ENCODE data around the gene MTTP.

Gene MTTP

GRCh38 chr4:99642725-99643489 is 68.3 kb downstream of the MTTP start:
- no peak for DNase-seq

DNA sequence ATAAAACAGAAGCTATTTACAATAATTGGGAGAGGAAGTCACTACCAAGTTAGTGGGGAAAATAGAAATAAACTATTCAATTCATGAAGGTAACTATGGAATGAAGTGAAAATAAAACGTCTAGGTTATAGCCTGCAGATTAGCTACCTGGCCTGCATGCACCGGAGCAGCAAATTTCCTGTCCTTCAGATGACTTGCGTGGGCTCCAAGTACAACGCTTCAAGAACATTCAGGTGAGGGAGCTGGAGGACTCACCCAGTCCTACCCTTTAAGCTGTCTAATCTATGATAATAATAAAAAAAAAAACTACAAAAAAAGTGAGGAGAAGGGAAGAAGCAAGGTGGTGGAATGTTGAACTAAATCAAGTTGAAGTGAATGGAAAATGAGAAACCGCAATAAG is 69.8 kb downstream of the MTTP start:
- DNase-seq: no peak

GRCh38 chr4:99645036-99645435 is 70.4 kb downstream of the MTTP start:
- DNase-seq: no peak

DNA sequence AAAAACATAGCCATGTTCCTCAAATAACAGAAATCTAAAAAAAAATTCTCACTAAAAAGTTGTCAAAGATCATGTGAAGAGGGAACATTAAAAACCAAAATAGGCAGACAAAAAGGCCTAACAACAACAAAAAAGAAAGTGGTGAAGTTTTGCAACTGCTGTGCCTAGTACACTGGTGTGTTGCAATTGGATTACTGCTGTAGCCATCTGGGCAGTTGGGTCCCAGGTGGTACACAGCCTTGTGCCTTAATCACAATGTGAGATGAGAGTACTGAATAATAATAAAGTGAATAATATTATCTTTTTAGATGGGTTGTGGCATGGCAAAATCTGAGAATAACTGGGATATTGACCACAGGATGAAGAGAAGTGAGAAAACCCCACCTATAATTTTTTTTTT is 71.0 kb downstream of the MTTP start:
- DNase-seq: no peak

GRCh38 chr4:99647071-99647470 is 72.4 kb downstream of the MTTP start:
- no peak for DNase-seq

DNA sequence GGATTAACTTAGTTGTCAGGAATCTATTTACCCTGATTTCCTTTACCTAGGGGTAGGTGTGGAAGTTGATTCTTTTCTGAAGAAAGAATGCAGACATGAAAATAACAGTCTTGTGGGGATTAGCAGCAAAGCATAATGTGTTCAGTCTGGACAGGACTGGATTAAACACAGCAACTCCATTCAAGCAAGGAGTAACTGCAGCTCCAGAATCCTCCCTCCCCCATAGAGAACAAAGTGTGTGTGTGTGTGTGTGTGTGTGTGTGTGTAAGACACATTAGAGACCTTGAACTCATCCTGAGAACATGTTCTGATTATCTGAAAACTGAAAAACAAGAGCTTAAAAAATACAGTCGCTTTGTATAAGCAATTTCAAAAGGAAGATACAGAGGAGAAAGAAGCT is 73.7 kb downstream of the MTTP start:
- DNase-seq: no peak

- DNase-seq: no peak
These were observed 74.6 kb downstream of the MTTP start for GRCh38 chr4:99649208-99649607.

GRCh38 chr4:99649778-99650177 is 75.2 kb downstream of the MTTP start:
- no peak for DNase-seq

GRCh38 chr4:99651016-99651769 is 76.6 kb downstream of the MTTP start:
- DNase-seq: no peak

DNA sequence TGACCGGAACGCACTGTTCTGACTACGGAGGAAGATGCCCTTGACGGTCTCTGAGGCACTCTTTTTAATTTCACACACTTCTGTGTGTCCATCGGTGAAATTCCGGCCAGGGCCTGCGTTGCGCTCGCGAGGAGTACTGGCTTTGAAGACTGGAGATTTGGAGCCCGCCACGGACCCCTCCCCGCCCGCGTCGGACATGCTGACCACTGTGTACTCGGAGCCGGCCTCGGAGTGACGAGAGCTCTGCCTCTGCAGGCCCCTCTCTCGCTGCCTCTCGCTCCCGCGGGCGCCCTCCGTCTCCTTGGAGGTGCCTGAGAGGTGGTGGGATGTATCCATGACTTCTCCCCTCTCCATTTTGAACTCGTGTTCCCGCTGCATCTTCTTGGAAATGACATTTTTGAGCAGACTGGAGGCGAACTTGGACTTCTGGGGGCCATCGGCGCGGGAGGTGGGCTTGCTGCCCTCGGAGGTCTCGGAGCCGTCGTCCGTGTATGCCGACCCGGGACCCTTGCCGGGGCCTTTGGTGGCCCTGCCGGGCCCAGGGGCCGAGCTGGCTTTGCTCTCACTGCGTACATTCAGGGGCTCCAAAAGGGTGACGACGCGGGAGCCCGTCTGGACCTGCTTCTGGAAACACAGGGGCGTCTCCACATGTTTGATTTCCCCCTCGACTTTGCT is 77.3 kb downstream of the MTTP start:
- DNase-seq: no peak

DNA sequence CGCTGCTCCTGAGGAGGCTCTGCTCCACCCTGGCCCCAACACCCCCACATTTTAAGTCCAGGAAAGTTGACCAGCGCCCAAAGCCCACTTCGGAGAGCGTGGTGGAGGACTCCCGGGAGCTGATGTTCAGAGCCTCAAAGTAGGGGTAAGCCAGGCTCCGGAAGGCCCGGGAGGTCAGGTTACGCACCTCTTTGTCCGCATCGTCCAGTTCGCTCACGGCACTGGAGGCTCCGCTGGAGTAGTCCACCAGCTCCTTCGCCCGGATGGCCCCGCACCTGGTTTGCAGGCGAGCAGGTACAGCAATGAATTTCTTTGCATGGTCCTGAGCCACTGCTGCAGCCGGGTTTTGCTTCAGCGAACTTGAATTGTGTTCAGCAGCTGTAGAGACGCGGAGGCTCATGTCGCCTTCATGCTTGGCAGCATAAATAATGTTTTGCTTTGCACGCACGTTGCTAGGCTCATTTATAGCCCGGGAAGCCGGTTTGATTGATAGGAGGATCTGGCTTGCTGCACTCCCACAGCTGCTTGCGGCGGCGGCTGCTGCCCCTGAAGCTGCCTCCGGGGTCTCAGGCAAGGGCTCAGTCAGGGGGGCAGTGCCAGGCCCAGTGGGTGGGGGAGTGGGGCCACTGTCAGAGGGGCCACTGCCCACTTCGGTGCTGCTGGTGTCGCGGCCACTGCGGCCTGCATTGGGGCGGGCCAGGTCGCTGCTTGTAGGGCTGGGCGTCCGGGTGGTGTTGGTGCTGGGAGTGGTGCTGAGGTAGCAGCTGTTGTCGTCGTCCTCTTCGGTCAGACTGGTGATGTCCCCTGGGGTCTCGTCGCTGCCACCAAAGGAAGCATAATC is 78.2 kb downstream of the MTTP start:
- no peak for DNase-seq

- DNase-seq: no peak
These were observed 79.3 kb downstream of the MTTP start for GRCh38 chr4:99653916-99654315.

DNA sequence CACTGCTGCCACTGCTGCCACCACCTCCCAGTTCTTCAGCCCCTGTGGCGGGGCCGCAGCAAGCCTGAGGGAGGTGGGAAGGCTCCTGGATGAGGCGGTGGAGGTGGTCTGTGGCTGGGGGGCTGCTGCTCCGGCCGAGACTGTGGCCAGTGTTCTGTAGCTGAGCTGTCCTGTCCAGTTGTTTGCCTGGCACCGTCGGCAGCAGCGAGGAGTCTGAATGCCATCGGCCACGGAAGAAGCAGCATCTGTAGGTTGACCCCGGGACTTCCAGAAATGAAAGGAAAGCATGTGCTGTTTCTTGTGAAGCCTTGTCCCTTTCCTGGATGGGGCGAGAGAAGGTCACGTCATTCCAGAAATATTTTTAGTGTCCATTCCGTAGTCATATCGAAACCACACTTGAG is 79.7 kb downstream of the MTTP start:
- no peak for DNase-seq

- no peak for DNase-seq
These were observed 80.9 kb downstream of the MTTP start for GRCh38 chr4:99655308-99656081.

GRCh38 chr4:99657798-99658197 is 83.2 kb downstream of the MTTP start, which contains the start of gene C4orf54:
TSS of gene C4orf54 (minus strand) at chr4:99657828. CDS start at chr4:99654648, 3,180 bp downstream.
- no peak for DNase-seq

GRCh38 chr4:99658666-99659065 is 84.0 kb downstream of the MTTP start:
- no peak for DNase-seq

GRCh38 chr4:99661907-99662306 is 87.3 kb downstream of the MTTP start:
- no peak for DNase-seq

DNA sequence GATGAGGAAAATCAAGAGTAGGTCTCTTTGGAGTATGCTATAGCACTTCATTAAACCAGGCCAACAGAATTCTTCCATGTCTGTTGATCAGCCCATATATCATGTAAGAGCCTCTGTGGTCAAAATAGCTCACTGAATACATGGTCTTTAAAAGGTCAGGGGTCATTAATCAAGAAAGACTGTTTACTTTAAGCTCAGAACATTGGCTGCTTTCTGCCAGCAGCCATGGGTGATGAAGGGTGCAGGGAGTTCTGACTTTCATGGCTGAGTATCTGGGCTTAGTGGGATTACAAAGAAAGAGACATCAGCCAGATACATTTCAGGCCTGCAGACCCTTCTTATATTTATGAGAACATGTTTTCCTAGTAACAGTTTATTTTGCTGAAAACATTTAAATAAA is 90.1 kb downstream of the MTTP start:
- DNase-seq: no peak

- DNase-seq: no peak
These were observed 91.4 kb downstream of the MTTP start for GRCh38 chr4:99665983-99666382.

GRCh38 chr4:99668472-99668871 is 93.8 kb downstream of the MTTP start:
- DNase-seq: no peak

GRCh38 chr4:99669084-99669483 is 94.5 kb downstream of the MTTP start:
- DNase-seq: no peak

Data from NCI-H2107 (cell line).